Stimulated activated CD4-positive, alpha-beta T cell treated with anti-CD3 and anti-CD28 coated beads, Interleukin-1b, Interleukin-23, amount 100 ng/mL, for 48 hours (primary cell): ENCODE results near the gene TGFBR1.

Source experiments
- DNase-seq: peaks from one replicate; pipeline ENCODE4 v3.0.0-alpha.2; 2020

Gene TGFBR1

GRCh38 chr9:99108131-99108530 is 3.2 kb downstream of the TGFBR1 start:
- DNase-seq, result no peak

- DNase-seq, result no peak
Observed at GRCh38 chr9:99109522-99109921, 4.6 kb downstream of the TGFBR1 start.

GRCh38 chr9:99112750-99113413 is 8.0 kb downstream of the TGFBR1 start:
- DNase-seq, result no peak

GRCh38 chr9:99113414-99114048 is 8.6 kb downstream of the TGFBR1 start:
- DNase-seq, result no peak

- no peak for DNase-seq
Observed at GRCh38 chr9:99114049-99114440, 9.1 kb downstream of the TGFBR1 start.

GRCh38 chr9:99114846-99115500 is 10.1 kb downstream of the TGFBR1 start:
- DNase-seq, result no peak

GRCh38 chr9:99116003-99116411 is 11.1 kb downstream of the TGFBR1 start:
- no peak for DNase-seq

GRCh38 chr9:99118782-99119466 is 14.0 kb downstream of the TGFBR1 start:
- peak; percentile 52 for DNase-seq

GRCh38 chr9:99119976-99120655 is 15.2 kb downstream of the TGFBR1 start:
- no peak for DNase-seq

GRCh38 chr9:99121604-99122003 is 16.7 kb downstream of the TGFBR1 start:
- DNase-seq, result no peak

GRCh38 chr9:99124534-99125255 is 19.8 kb downstream of the TGFBR1 start:
- DNase-seq, result no peak

GRCh38 chr9:99125446-99125845 is 20.5 kb downstream of the TGFBR1 start:
- DNase-seq, result no peak

- no peak for DNase-seq
Observed at GRCh38 chr9:99126312-99126711, 21.4 kb downstream of the TGFBR1 start.

GRCh38 chr9:99127356-99128132 is 22.6 kb downstream of the TGFBR1 start:
- no peak for DNase-seq

GRCh38 chr9:99128133-99128406 is 23.2 kb downstream of the TGFBR1 start:
- DNase-seq, result no peak

GRCh38 chr9:99129091-99129490 is 24.2 kb downstream of the TGFBR1 start:
- DNase-seq, result no peak

GRCh38 chr9:99130069-99130468 is 25.2 kb downstream of the TGFBR1 start:
- DNase-seq, result no peak

GRCh38 chr9:99133145-99133544 is 28.2 kb downstream of the TGFBR1 start:
- no peak for DNase-seq

- DNase-seq, result no peak
Observed at GRCh38 chr9:99134893-99135341, 30.0 kb downstream of the TGFBR1 start.

GRCh38 chr9:99135456-99135855 is 30.5 kb downstream of the TGFBR1 start:
- DNase-seq, result no peak

GRCh38 chr9:99137225-99137624 is 32.3 kb downstream of the TGFBR1 start:
- no peak for DNase-seq

GRCh38 chr9:99137891-99138290 is 33.0 kb downstream of the TGFBR1 start:
- no peak for DNase-seq
